DMS 273 treated with DMSO at 0.1 percent for 48 hours (cell line): ENCODE measurements around the gene KCTD3.
A peak's percentile ranks its signal among the peaks of the same experiment; 100 is the strongest.

ENCODE experiments used
- DNase-seq: peaks from one replicate; lab custom pipeline; 2025; lab: John Stamatoyannopoulos, UW

The KCTD3 gene

GRCh38 chr1:215556996-215557395 lies 10.1 kb upstream of the KCTD3 start:
- DNase-seq = no peak

- DNase-seq = no peak
Measured at GRCh38 chr1:215557504-215557903, 9.6 kb upstream of the KCTD3 start.

GRCh38 chr1:215557992-215558626 lies 9.0 kb upstream of the KCTD3 start:
- no peak for DNase-seq

- DNase-seq = peak; percentile 79
Measured at GRCh38 chr1:215567491-215568298, 591 bp downstream of the KCTD3 start.

GRCh38 chr1:215568299-215568692 lies 1.2 kb downstream of the KCTD3 start:
- peak; percentile 65 for DNase-seq

GRCh38 chr1:215569986-215570824 lies 3.1 kb downstream of the KCTD3 start:
- no peak for DNase-seq

GRCh38 chr1:215581896-215582295 lies 14.8 kb downstream of the KCTD3 start:
- no peak for DNase-seq

- DNase-seq = no peak
Measured at GRCh38 chr1:215583185-215583749, 16.2 kb downstream of the KCTD3 start.

- no peak for DNase-seq
Measured at GRCh38 chr1:215584389-215584788, 17.3 kb downstream of the KCTD3 start.

GRCh38 chr1:215589650-215590435 lies 22.7 kb downstream of the KCTD3 start:
- no peak for DNase-seq

- DNase-seq = no peak
Measured at GRCh38 chr1:215590779-215591491, 23.8 kb downstream of the KCTD3 start.

GRCh38 chr1:215594640-215595039 lies 27.5 kb downstream of the KCTD3 start:
- no peak for DNase-seq

- DNase-seq = no peak
Measured at GRCh38 chr1:215595231-215595630, 28.1 kb downstream of the KCTD3 start.

- no peak for DNase-seq
Measured at GRCh38 chr1:215597961-215598360, 30.9 kb downstream of the KCTD3 start.

GRCh38 chr1:215599418-215600074 lies 32.4 kb downstream of the KCTD3 start:
- DNase-seq = peak; percentile 23

GRCh38 chr1:215600258-215600792 lies 33.2 kb downstream of the KCTD3 start:
- DNase-seq = no peak

- DNase-seq = no peak
Measured at GRCh38 chr1:215600867-215601266, 33.8 kb downstream of the KCTD3 start.

- no peak for DNase-seq
Measured at GRCh38 chr1:215601276-215601675, 34.2 kb downstream of the KCTD3 start.

GRCh38 chr1:215603319-215603718 lies 36.2 kb downstream of the KCTD3 start:
- DNase-seq = no peak

- DNase-seq = no peak
Measured at GRCh38 chr1:215605011-215605621, 38.0 kb downstream of the KCTD3 start.
